Ovary (tissue), 3 donors: Measurements from ENCODE around the gene PHC1.

Source experiments
- POLR2A ChIP-seq: fragments of 450-650 bp; IDR thresholded peaks from one replicate; pipeline ENCODE4 v1.6.1; 2017; ENCODE audit warnings: antibody characterized with exemption, mild to moderate bottlenecking, moderate library complexity
- TF ChIP-seq, protein P1 (sequence below), 3 donors: fragments of 450-650 bp in 2 of 3; fragments of 200-600 bp in 1 of 3; IDR thresholded peaks; one replicate each; pipeline versions ENCODE4 v1.5.1 to v1.8.0; 2016 to 2022; ENCODE audit warnings: antibody characterized with exemption in 3 of 3, mild to moderate bottlenecking in 1 of 3
- donor health status: DM: no; HTN: no; CAD: no.

GRCh38 chr12:8903646-8904045, 10.7 kb upstream of the PHC1 start:
- TF ChIP-seq, protein P1, sequence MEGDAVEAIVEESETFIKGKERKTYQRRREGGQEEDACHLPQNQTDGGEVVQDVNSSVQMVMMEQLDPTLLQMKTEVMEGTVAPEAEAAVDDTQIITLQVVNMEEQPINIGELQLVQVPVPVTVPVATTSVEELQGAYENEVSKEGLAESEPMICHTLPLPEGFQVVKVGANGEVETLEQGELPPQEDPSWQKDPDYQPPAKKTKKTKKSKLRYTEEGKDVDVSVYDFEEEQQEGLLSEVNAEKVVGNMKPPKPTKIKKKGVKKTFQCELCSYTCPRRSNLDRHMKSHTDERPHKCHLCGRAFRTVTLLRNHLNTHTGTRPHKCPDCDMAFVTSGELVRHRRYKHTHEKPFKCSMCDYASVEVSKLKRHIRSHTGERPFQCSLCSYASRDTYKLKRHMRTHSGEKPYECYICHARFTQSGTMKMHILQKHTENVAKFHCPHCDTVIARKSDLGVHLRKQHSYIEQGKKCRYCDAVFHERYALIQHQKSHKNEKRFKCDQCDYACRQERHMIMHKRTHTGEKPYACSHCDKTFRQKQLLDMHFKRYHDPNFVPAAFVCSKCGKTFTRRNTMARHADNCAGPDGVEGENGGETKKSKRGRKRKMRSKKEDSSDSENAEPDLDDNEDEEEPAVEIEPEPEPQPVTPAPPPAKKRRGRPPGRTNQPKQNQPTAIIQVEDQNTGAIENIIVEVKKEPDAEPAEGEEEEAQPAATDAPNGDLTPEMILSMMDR (IDR thresholded peaks at IDR 0.05): no peak
- TF ChIP-seq POLR2A: no peak
